Hindlimb muscle (tissue), 1 donor: ENCODE results near the gene HOXA2. TPM values are rescaled to one million over a fixed set of nuclear protein-coding genes. Genes with fewer than 3 reads are reported as not detected.

Source experiments
- DNase-seq: peaks from one replicate; pipeline ENCODE4 v3.0.0-alpha.2; 2013
- polyA plus RNA-seq: library from polyadenylated mRNA; unstranded; fragments of 120-200 nt; gene quantifications from one replicate; pipeline ENCODE4 v1.2.1, GENCODE V29; 2013; ENCODE audit not compliant: insufficient read length

HOXA2 gene
- polyA plus RNA-seq, result 0.99 TPM

GRCh38 chr7:27102581-27103442 lies at the start of gene HOXA2:
Gene HOXA2 (minus strand): TSS chr7:27102683. CDS start chr7:27102500, 183 bp downstream.
- DNase-seq, result no peak

GRCh38 chr7:27151341-27151930 lies 49.0 kb upstream of the HOXA2 start:
- peak; percentile 63 for DNase-seq

GRCh38 chr7:27150568-27151340 lies 48.3 kb upstream of the HOXA2 start:
- DNase-seq, result peak; percentile 88

- no peak for DNase-seq
These were observed 47.5 kb upstream of the HOXA2 start for GRCh38 chr7:27149842-27150567.

GRCh38 chr7:27148756-27149641 lies 46.5 kb upstream of the HOXA2 start:
- DNase-seq, result no peak

GRCh38 chr7:27148031-27148755 lies 45.7 kb upstream of the HOXA2 start:
- no peak for DNase-seq

- no peak for DNase-seq
These were observed 44.9 kb upstream of the HOXA2 start, which contains the start of gene HOXA6 for GRCh38 chr7:27147199-27148030. Gene HOXA6 (minus strand): TSS chr7:27147774. CDS start chr7:27147749, 25 bp downstream.

GRCh38 chr7:27146491-27147198 lies 44.2 kb upstream of the HOXA2 start:
- DNase-seq, result no peak

GRCh38 chr7:27145914-27146412 lies 43.5 kb upstream of the HOXA2 start:
- DNase-seq, result no peak

GRCh38 chr7:27145165-27145913 lies 42.9 kb upstream of the HOXA2 start:
- DNase-seq, result no peak

GRCh38 chr7:27144781-27145164 lies 42.3 kb upstream of the HOXA2 start:
- DNase-seq, result no peak

GRCh38 chr7:27143950-27144780 lies 41.7 kb upstream of the HOXA2 start:
- DNase-seq, result no peak

- DNase-seq, result no peak
These were observed 40.8 kb upstream of the HOXA2 start, which contains the start of gene HOXA5 for GRCh38 chr7:27143023-27143949. Gene HOXA5 (minus strand): TSS chr7:27143681. CDS start chr7:27143607, 74 bp downstream.

- no peak for DNase-seq
These were observed 40.1 kb upstream of the HOXA2 start for GRCh38 chr7:27142580-27143022.

GRCh38 chr7:27141923-27142579 lies 39.6 kb upstream of the HOXA2 start:
- no peak for DNase-seq
